Limb (tissue), 2 donors: Measurements from ENCODE around the gene C17orf75.

Experiments used
- DNase-seq, 2 donors: peaks; one replicate each; pipeline ENCODE4 v3.0.0-alpha.2; 2016; ENCODE audit errors: extremely low spot score in 2 of 2

The C17orf75 gene

GRCh38 chr17:32278815-32279214 is 63.2 kb downstream of the C17orf75 start:
- DNase-seq = no peak
